ENCODE measurements around the gene PORCN.
"Not testable (repeated sequence)": the region's sequence is repeated elsewhere in the genome, so short reads cannot be mapped to it uniquely, and the experiment has no call there.

DNA sequence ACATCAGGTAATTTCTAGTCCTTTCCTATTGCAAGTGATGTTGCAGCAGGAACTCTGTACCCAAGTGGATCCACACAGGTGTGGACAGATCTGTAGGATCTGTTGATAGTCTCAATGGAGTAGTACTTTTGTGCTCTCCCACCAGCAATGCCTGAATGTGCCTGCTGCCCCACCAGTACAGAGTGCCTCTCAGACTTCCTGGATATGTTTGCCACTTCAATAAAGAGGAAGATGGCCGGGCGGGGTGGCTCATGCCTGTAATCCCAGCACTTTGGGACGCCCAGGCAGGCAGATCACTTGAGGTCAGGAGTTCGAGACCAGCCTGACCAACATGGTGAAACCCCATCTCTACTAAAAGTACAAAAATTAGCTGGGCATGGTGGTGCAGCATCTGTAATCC is 10.7 kb downstream of the PORCN start:
- not testable (repeated sequence) for TF ChIP-seq CTCF, POLR2AphosphoS5, POLR2A, EP300 (IDR thresholded peaks at IDR 0.05)
